ENCODE measurements around the gene SHISA9.

DNA sequence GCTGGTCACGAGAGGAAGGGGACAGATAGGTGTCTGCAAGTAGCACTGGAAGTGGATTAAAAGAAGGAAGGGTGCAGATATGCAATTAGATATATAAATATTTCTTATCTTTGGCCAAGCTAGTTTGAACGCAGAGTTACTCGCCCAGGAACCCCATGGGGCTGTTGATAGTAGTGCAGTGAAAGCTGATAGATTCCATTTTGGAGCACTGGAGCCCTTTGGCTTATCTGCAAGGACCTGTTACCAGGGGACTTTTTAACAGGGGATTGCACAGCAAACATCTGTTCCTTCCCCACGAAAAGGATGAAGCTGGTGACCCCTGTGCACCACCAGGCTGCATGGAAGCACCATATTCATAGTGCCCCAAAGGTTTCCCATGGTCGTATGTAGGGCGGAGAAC is 218.7 kb downstream of the SHISA9 start:
- TF ChIP-seq, protein P1, sequence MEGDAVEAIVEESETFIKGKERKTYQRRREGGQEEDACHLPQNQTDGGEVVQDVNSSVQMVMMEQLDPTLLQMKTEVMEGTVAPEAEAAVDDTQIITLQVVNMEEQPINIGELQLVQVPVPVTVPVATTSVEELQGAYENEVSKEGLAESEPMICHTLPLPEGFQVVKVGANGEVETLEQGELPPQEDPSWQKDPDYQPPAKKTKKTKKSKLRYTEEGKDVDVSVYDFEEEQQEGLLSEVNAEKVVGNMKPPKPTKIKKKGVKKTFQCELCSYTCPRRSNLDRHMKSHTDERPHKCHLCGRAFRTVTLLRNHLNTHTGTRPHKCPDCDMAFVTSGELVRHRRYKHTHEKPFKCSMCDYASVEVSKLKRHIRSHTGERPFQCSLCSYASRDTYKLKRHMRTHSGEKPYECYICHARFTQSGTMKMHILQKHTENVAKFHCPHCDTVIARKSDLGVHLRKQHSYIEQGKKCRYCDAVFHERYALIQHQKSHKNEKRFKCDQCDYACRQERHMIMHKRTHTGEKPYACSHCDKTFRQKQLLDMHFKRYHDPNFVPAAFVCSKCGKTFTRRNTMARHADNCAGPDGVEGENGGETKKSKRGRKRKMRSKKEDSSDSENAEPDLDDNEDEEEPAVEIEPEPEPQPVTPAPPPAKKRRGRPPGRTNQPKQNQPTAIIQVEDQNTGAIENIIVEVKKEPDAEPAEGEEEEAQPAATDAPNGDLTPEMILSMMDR (IDR thresholded peaks at IDR 0.05; ENCODE audit: low read depth, low read length): no peak
- TF ChIP-seq EZH2phosphoT487 (IDR thresholded peaks at IDR 0.05; ENCODE audit: low read depth): no peak
